Measurements from ENCODE around the gene CD93.
A peak's percentile ranks its signal among the peaks of the same experiment; 100 is the strongest.

The CD93 gene

GRCh38 chr20:23059846-23060245 is 26.3 kb downstream of the CD93 start:
- no peak for DNase-seq (ENCODE audit: low spot score)

- no peak for DNase-seq (ENCODE audit: low spot score)
Measured at GRCh38 chr20:23059001-23059400, 27.1 kb downstream of the CD93 start.

GRCh38 chr20:23058240-23058639 is 27.9 kb downstream of the CD93 start:
- no peak for DNase-seq (ENCODE audit: low spot score)

DNA sequence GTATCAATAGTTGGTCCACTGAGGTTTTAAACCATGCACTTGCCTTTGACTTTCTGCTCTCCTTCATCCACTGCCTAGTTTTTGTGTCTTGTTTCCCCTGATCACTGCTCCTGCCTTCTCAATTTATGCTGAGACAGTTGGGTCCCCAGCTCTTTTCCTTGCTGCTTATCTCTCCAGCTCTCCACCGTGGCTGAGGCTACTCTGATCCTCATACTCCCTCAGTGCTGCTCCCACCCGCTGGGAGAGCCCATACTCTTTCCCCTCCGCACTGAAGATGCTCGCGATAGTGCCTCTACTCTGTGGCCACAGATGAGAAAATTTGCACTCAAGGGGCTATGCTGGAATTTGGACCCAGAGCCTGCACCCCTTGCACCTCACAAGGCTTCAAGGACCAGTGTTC is 33.2 kb downstream of the CD93 start:
- no peak for DNase-seq (ENCODE audit: low spot score)

- peak; percentile 72 for DNase-seq (ENCODE audit: low spot score)
Measured at GRCh38 chr20:23050847-23051627, 35.1 kb downstream of the CD93 start.

- DNase-seq (ENCODE audit: low spot score): peak; percentile 32
Measured at GRCh38 chr20:23050076-23050838, 35.9 kb downstream of the CD93 start.

DNA sequence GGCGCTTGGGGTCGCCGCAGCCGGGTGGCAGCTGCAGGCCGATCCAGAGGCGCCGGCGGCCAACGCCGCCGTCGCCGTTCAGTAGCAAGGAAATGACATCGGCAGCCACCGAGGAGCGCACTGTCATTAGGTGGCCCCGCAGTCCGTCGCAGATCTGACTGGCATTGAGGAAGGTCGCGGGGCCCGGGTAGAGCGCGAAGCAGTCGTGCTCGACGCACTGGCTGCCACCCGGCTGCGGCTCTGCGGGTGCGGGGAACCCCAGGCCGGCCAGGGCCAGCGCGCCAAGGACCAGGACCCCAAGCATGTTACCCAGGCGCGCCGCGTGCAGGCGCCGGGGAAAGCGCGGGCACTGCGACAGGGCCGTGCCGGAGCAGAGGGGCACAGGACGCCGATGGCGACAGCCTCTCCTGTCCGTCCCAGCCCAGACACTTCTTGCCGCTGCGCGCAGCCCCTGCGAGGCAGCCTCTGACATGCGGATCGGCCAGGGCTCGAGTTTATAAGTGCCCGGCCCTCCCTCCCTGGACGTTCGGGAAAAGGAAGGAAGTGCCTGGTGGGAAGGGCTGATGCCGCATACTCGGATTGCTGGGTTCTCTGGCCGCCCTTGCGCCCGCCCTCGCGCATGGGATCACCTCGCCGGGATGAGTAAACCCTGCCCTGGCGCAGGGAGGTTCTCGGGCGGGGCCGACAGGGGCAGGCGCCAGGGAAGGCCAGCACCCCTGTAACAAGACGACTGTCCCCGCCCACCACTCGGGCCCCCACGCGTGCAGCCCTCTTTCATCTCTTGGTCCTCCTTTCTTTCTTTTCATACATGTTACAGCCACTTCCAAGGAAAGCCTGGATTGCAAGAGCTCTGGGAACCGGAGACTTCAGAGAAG is 36.7 kb downstream of the CD93 start, which contains the start of gene THBD:
TSS of gene THBD (minus strand) at position 472 of the 875 bp plus-strand sequence. CDS start at position 304, 168 bp downstream.
- no peak for DNase-seq (ENCODE audit: low spot score)

- DNase-seq (ENCODE audit: low spot score): peak; percentile 53
Measured at GRCh38 chr20:23048283-23049200, 37.6 kb downstream of the CD93 start.

GRCh38 chr20:23047738-23048214 is 38.3 kb downstream of the CD93 start:
- DNase-seq (ENCODE audit: low spot score): no peak

- DNase-seq (ENCODE audit: low spot score): no peak
Measured at GRCh38 chr20:23047001-23047737, 39.0 kb downstream of the CD93 start.

DNA sequence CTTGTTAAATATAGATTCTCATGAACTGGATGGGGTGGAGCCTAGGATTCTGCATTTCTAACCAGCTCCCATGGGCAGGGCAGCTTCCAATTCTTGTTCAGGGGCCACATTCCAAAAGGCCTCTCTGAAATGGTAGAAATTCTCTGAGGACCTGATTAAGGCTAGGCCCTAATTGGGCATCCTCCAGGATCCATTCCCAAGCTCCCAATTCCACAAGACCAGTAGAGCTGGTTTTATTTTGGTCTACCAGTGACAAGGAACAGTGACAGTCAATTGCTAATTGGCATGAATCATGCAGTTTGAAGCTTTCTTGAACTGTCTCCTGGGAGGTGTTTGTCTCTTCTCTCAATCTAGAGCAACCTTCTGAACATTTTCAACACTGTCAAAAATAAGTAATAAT is 39.7 kb downstream of the CD93 start:
- DNase-seq (ENCODE audit: low spot score): no peak

DNA sequence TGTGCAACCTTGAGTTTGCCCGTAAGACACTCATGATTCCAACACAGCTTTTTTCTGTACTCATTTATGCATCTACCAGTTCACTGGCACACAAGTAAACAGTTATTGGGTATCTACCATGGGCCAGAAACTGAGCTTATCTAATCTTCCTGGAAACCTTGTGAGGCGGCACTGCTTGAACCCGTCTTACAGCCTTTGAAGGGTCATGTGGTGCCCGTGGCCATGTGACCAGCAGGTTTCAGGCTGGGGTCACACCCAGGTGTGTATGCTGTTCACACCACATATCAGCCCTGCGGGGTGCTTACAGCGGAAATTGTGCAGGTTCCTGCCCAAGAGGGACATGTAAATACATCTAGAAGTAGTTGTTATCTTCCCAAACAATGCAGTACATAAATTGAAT is 42.7 kb downstream of the CD93 start:
- DNase-seq (ENCODE audit: low spot score): peak; percentile 75

DNA sequence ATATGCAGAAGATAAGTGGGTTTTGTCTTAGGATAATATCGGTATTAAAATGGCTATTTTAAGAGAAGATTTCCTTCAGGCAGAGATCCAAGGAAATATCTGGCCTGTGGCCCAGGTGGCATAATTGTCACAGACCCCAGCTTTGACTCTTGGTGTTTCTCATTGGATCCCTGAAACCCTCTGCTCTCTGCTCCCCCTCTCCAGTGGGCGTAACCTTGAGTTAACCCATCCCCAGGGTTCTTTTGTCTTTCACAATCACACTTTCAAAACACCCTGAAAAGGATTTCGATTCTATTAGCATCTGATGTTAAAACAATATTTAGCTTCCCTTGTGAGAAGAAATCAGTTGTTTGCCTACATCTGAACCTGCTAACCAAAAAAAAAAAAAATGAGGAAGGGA is 43.9 kb downstream of the CD93 start:
- no peak for DNase-seq (ENCODE audit: low spot score)

GRCh38 chr20:23039885-23040508 is 46.1 kb downstream of the CD93 start:
- DNase-seq (ENCODE audit: low spot score): no peak

- DNase-seq (ENCODE audit: low spot score): no peak
Measured at GRCh38 chr20:23039136-23039875, 46.8 kb downstream of the CD93 start.

GRCh38 chr20:23037017-23037481 is 49.1 kb downstream of the CD93 start:
- no peak for DNase-seq (ENCODE audit: low spot score)

DNA sequence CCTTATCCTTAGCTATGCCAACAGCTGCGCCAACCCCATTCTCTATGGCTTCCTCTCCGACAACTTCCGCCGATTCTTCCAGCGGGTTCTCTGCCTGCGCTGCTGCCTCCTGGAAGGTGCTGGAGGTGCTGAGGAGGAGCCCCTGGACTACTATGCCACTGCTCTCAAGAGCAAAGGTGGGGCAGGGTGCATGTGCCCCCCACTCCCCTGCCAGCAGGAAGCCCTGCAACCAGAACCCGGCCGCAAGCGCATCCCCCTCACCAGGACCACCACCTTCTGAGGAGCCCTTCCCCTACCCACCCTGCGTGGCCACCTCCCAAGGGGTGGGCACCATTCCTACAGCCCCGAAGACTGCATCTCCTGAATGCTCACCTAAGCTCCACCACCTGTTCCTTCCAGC is 49.8 kb downstream of the CD93 start:
- DNase-seq (ENCODE audit: low spot score): no peak

- DNase-seq (ENCODE audit: low spot score): no peak
Measured at GRCh38 chr20:23035731-23036130, 50.4 kb downstream of the CD93 start.

All from hematopoietic multipotent progenitor cell treated with erythropoietin and hydrocortisone succinate and interleukin-3 and kit ligand, for 15 days (in vitro differentiated cells).